ENCODE measurements around the gene USF3.

DNA sequence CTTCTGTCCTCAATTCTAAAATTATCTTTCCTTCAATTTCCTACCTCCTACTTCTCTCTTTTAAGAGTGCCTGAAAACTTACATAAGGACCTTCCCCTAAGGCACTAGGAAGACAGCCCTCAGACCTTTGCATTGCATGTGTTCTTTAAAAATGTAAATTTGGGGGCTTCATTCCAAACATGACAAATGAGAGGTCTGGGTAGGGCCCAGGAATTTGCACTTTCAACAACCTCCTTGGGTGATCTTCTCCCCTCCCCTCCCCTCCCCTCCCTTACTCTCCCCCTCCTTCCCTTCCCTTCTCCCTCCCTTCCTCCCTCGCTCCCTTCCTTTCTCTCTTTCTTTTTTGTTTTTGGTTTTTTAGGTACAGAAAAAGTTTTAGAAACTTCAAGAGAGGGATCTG lies 18.7 kb downstream of the USF3 start:
- TF ChIP-seq POLR2A (IDR thresholded peaks at IDR 0.05) (no peak), CTCF (IDR thresholded peaks at IDR 0.05) (no peak)
